GM23248 (cell line): ENCODE measurements around the gene MYO16.

Experiments used
- EZH2 ChIP-seq: fragments of 200-600 bp; sonication (generic); IDR thresholded peaks from 2 replicates; pipeline ENCODE4 v1.6.1; 2018; ENCODE audit warnings: antibody characterized with exemption, mild to moderate bottlenecking; ENCODE audit not compliant: insufficient read depth, poor library complexity, severe bottlenecking
- EZH2phosphoT487 ChIP-seq: fragments of 200-600 bp; sonication (generic); IDR thresholded peaks from 2 replicates; pipeline ENCODE4 v1.6.1; 2018; ENCODE audit warnings: antibody characterized with exemption, moderate library complexity, mild to moderate bottlenecking, low read depth; ENCODE audit not compliant: insufficient read depth

GRCh38 chr13:108657519-108657918 lies 28.1 kb downstream of the MYO16 start:
- no peak for TF ChIP-seq EZH2phosphoT487
- TF ChIP-seq EZH2: no peak
